SU-DHL-6 (cell line): ENCODE data around the gene KIF12.

Experiments
- CTCF ChIP-seq: fragments of 200-600 bp; sonication (generic); IDR thresholded peaks from one replicate; pipeline ENCODE4 v1.5.1; 2017; ENCODE audit warnings: antibody characterized with exemption, mild to moderate bottlenecking, low read length, moderate library complexity; ENCODE audit not compliant: insufficient read depth, poor library complexity, severe bottlenecking
- EZH2phosphoT487 ChIP-seq: fragments of 200-600 bp; sonication (generic), shearing (Covaris generic); conservative IDR thresholded peaks from 2 replicates; pipeline ENCODE4 v1.6.1; 2018; ENCODE audit warnings: mild to moderate bottlenecking, antibody characterized with exemption, low read length, moderate library complexity, mixed read lengths

- TF ChIP-seq CTCF (no peak), EZH2phosphoT487 (no peak)
These were observed 1.4 kb upstream of the KIF12 start for GRCh38 chr9:114100536-114100935.
